ENCODE measurements around the gene CFH.

DNA sequence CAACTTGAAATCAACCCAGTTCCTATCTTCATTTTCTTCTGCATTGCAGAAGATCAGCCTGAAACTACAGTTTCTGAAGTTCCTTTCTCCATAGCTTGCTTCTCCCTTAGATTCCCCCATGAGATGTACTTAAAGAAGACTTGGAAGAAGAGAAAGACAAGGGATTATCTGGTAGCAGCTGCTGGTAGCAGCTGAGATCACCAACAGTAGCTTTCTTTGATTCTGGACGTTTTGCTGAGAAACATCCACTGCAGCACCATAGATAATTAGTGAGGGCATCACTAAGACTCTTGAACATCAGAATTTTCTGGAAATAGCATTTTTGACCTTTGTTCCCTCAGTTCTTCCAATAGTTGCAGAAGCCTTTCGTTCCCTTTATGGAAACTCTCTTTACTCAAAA is 122.3 kb downstream of the CFH start:
- TF ChIP-seq, protein P1, sequence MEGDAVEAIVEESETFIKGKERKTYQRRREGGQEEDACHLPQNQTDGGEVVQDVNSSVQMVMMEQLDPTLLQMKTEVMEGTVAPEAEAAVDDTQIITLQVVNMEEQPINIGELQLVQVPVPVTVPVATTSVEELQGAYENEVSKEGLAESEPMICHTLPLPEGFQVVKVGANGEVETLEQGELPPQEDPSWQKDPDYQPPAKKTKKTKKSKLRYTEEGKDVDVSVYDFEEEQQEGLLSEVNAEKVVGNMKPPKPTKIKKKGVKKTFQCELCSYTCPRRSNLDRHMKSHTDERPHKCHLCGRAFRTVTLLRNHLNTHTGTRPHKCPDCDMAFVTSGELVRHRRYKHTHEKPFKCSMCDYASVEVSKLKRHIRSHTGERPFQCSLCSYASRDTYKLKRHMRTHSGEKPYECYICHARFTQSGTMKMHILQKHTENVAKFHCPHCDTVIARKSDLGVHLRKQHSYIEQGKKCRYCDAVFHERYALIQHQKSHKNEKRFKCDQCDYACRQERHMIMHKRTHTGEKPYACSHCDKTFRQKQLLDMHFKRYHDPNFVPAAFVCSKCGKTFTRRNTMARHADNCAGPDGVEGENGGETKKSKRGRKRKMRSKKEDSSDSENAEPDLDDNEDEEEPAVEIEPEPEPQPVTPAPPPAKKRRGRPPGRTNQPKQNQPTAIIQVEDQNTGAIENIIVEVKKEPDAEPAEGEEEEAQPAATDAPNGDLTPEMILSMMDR (IDR thresholded peaks at IDR 0.05), result no peak
- TF ChIP-seq POLR2AphosphoS5 (IDR thresholded peaks at IDR 0.05) (no peak), POLR2A (IDR thresholded peaks at IDR 0.05) (no peak), EP300 (IDR thresholded peaks at IDR 0.05) (no peak)

All from stomach (tissue), 4 donors.